Measurements from ENCODE around the gene ADGRL3.

- TF ChIP-seq CTCF (IDR thresholded peaks at IDR 0.05), result no peak
- TF ChIP-seq POLR2A (IDR thresholded peaks at IDR 0.05), result no peak
These were observed 724.0 kb downstream of the ADGRL3 start for GRCh38 chr4:61924131-61924530.

All from adrenal gland (tissue), 5 donors.